T-helper 1 cell (primary cell): Measurements from ENCODE around the gene MLANA.

ENCODE experiments used
- DNase-seq, 5 donors: peaks; one replicate each; pipeline ENCODE4 v3.0.0-alpha.2; 2012 to 2020
- total RNA-seq, 4 donors: gene quantifications; one replicate each; lab custom pipeline; 2026; lab: John Stamatoyannopoulos, UW

The MLANA gene, protein sequence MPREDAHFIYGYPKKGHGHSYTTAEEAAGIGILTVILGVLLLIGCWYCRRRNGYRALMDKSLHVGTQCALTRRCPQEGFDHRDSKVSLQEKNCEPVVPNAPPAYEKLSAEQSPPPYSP
- 0 reads per million in 4 donors for total RNA-seq

DNA sequence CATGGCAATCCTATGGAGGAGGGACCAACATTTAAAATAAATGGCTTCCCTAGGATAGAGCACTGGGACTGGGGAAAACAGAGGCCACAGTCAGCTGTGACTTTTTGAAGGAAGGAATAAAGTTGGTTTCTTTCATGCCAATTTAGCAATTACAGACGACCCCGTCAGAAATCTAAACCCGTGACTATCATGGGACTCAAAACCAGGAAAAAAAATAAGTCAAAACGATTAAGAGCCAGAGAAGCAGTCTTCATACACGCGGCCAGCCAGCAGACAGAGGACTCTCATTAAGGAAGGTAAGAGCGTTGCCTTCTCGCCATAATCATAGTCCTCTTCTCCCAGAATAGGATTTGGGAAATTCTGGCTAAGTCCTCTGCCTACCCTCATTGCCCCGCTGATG, at the start of gene MLANA:
Gene MLANA (plus strand): TSS at position 249 of the 400 bp plus-strand sequence. CDS start 1,586 bp downstream, outside the sequence.
- no peak for DNase-seq

- DNase-seq: peak in 4 of 5 donors; percentile 8 to 89 (median 26)
These were observed 48.7 kb upstream of the MLANA start for GRCh38 chr9:5841771-5842573.

- no peak for DNase-seq
These were observed 47.5 kb upstream of the MLANA start for GRCh38 chr9:5842929-5843793.

DNA sequence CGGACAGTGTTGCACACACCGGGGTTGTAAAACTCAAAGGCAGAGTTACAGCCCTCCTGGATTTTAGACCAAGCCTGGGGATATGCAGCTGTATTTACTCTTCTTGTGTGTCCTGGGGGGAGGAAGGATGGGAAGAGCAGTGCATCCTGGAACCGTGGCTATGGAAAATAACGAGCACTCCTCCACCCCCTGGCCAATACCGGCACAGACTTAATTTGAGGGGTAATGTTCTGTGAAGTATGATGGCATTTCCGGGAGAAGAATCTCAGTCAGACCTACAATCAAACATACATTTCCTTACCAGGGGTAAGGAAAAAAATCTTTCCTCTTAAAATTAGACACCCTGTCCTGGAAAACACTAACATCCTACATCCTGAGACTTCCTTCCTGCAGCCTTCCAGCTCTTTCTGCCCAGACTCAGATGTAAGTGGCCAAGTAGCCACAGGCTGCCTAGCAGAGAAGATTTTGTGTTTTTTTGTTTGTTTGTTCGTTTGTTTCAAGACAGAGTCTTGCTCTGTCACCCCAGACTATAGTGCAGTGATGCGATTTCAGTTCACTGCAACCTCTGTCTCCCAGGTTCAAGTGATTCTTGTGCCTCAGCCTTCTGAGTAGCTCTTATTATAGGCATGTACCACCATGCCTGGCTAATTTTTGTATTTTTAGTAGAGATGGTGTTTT, 46.8 kb upstream of the MLANA start:
- peak in 1 of 5 donors; percentile 40 for DNase-seq

GRCh38 chr9:5845157-5845531, 45.5 kb upstream of the MLANA start:
- no peak for DNase-seq

DNA sequence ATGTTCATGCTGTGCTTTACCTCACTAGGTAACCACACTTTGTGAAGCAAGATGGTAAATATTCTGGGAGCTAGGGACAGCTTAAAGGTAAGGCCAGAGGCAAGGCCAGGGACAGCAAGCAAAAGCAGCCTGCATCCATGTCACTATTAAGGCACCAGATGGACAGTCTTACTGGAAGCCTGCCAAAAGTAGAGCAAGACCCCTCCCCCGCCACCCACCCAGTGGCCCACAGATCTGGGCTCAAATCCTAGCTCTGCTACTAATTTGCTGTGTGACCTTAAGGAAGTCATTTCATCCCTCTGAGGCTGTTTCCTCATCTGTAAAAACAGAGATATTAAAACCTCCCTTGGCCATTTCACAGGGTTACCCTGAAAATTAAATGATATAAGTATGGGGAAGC, 44.6 kb upstream of the MLANA start:
- DNase-seq: no peak

GRCh38 chr9:5846501-5846921, 44.2 kb upstream of the MLANA start:
- no peak for DNase-seq

DNA sequence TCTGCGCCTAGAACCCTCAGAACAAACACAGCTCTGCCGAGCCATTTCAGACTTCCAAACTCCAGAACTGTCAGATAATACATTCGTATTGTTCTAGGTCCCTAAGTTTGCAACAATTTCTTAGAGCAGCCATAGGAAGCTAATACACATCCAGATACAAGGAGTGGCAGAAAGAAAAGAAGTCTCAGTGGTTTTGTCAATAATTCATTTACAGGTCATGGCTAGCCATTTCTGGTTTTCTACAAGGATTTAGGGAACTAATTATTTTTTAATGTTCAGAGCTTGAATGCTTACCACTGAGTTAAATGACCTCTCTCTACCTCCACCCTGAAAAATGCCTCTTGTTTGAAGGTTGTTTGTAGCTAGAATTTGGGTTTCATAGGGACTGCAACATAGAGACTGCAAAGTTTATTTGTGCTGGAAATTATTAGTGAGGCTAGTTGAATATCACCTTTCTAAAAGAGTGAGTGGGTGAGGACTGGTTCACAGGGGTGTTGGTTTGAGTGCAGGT, 42.3 kb upstream of the MLANA start:
- DNase-seq: no peak

GRCh38 chr9:5850724-5851122, 40.0 kb upstream of the MLANA start:
- no peak for DNase-seq

- DNase-seq: peak in 1 of 5 donors; percentile 91
These were observed 39.2 kb upstream of the MLANA start for GRCh38 chr9:5851445-5851844.

DNA sequence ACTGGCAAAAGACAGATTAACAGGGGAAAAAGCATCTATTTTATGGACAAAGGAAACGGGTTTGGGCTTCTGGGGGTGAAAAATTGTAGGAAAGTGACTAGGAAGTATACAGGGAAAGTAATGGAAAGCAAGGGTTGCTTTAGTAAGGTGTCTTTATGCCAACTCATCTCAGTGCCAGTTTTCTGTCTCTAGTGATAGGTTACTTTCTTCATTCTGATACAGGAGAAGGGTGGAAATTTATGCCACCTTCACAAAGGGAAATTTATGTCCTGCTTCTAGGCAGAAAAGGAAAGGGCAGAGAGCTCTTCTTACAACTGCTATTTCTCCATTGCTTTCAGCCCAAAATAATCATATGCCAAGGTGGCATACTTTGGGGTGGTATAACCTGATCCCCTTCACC, 37.7 kb upstream of the MLANA start:
- DNase-seq: no peak

- DNase-seq: peak in 1 of 5 donors; percentile 19
These were observed 37.1 kb upstream of the MLANA start for GRCh38 chr9:5853617-5854016.

DNA sequence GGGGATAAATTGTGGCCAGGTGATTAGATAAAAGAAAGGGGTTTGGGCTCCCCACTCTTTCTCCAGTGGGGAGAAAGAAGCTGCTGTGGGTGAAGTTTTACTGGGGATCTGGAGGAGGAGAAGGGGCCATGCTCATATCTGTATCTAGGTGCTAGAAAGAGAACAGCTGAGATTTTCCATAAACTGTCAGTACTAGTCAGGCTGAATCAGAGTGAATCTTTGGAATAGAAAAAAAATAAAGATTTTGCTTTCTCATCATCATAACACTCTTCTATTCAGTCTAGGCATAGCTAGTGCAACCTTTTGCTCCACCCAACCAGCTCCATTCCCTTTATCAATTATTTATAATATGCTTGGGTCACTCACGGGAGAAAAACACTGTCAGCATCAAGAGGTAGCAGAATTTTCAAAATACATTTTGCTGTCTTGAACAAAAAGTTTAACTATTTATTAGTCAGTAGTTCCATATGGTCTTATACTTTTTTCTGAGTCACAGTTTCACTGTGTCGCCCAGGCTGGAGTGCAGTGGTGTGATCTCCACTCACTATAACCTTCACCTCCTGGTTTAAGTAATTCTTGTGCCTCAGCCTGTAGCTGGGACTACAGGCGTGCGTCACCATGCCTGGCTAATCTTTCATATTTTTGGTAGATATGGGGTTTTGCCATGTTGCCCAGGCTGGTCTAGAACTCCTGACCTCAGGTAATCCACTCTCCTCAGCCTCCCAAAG, 36.5 kb upstream of the MLANA start:
- peak in 1 of 5 donors; percentile 43 for DNase-seq

DNA sequence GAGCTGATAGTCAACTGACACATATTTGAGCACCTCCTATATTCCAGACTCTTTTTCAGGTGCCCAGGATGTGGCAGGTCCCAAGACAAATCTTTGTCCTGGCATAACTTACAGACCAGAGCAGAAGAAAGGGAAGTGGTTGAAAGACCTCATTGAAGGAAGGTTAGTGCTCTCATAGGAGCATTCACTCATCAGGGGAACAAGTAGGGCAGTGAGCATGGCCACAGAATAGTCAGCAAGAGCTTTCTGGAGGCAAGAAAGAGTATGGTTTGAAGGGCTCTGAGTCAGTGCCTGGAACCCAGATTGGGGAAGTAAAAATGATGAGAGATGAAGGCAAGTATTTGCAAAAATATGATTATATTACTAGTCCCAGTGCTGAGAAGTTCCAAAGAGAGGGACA, 32.8 kb upstream of the MLANA start:
- DNase-seq: no peak

DNA sequence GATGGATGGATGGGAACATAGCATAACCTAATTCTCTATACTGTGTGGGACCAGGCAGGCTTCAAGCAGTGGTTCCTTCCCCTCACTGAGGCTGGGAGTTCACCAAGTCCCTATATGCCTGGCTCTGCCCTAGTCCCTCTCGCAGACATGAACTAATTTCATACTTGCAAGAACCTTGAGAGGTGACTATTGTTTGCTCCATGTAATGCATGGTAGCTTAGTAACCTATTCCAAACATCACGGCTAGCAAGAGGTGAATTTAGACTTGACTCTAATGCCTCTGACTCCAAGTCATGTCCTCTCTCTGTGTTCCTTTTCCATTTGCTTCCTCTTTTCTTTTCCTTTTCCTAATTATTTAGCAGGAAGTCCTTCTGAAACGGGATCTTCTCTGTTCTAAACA, 31.9 kb upstream of the MLANA start:
- no peak for DNase-seq

GRCh38 chr9:5863092-5863746, 27.5 kb upstream of the MLANA start:
- no peak for DNase-seq

- DNase-seq: no peak
These were observed 26.2 kb upstream of the MLANA start for GRCh38 chr9:5864446-5864845.

- DNase-seq: no peak
These were observed 24.4 kb upstream of the MLANA start for GRCh38 chr9:5866272-5866671.

- no peak for DNase-seq
These were observed 24.0 kb upstream of the MLANA start for GRCh38 chr9:5866685-5867084.

DNA sequence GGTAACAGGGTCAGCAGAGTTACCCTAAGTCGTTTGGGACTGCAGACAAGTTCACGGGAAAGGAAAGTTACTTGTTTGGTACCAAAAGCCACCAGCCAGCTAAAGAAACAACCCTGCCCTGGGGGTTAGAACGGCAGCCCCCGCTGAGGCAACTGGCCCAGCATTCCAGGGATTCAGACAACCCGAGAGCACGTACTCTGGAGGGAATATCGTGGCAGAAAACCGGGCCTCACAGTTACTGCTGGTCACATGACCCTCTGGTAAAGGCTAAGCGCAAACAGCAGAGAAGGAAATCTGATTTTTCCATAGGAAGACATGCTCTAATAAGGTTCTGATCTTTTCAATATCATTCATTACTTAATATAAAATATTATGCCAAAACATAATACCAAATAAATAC, 22.5 kb upstream of the MLANA start:
- DNase-seq: no peak

DNA sequence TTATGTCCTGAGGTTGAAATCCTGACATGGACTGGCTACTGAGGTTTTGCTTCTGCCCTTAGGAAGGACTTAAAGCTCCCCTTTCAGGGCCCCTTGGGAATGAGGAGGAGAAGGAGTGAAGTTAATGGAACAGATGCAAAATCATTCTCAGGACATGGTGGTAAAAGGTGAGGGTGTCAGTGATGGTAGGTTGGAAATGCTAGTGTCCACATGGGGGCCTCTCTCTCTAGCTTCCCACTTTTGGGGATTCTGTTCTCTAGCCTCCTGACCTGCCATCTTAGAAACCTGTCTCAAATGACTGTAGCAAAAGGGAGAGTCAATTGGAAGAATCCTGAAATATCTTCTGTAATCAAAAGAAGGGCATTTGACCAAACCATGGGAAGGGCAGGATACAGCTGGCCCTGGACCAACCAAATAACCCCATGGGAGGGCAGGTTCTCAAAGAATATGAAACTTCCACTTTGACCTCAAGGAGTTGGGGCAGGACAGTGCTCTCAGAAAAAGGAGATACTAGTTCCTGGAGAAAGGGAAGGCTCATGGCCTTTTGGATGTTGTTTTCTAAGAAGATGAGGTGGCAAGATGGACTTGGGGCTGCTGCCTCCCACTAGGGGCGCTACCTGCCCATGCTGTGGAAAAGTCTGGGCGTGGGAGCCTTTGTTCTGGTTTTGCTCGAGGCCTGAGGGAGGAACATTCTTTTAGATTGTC, 21.2 kb upstream of the MLANA start:
- DNase-seq: peak in 1 of 5 donors; percentile 25
